Spleen (tissue), 11 donors: ENCODE measurements around the gene PREB. TPM values are rescaled to one million over a fixed set of nuclear protein-coding genes. Genes with fewer than 3 reads are reported as not detected.

Experiments used
- DNase-seq: peaks from one replicate; pipeline ENCODE4 v3.0.0-alpha.2; 2020
- H3K27ac ChIP-seq, 8 donors: fragments of 200-600 bp; sonication (generic) in 7 of 8; 1 replicate in 4 of 8; 2 replicates in 4 of 8; pipeline versions ENCODE4 v1.5.0 to v1.8.0; 2016 to 2021; ENCODE audit warnings: inconsistent platforms in 4 of 8, mild to moderate bottlenecking in 4 of 8, moderate library complexity in 1 of 8
- H3K27me3 ChIP-seq, 7 donors: fragments of 200-600 bp; sonication (generic) in 6 of 7; replicated peaks in 1 of 7; 1 replicate in 4 of 7; 2 replicates in 3 of 7; pipeline versions ENCODE4 v1.5.0 to v1.8.0; 2016 to 2021; ENCODE audit warnings: inconsistent platforms in 3 of 7, mild to moderate bottlenecking in 1 of 7
- H3K36me3 ChIP-seq, 6 donors: fragments of 200-600 bp; sonication (generic) in 5 of 6; 1 replicate in 4 of 6; 2 replicates in 2 of 6; pipeline versions ENCODE4 v1.5.0 to v1.8.0; 2016 to 2021; ENCODE audit warnings: inconsistent platforms in 2 of 6
- H3K4me1 ChIP-seq, 6 donors: fragments of 200-600 bp; sonication (generic) in 5 of 6; 1 replicate in 3 of 6; 2 replicates in 3 of 6; pipeline versions ENCODE4 v1.5.0 to v1.8.0; 2016 to 2021; ENCODE audit warnings: inconsistent platforms in 3 of 6
- H3K4me3 ChIP-seq, 8 donors: fragments of 200-600 bp; sonication (generic) in 7 of 8; 1 replicate in 4 of 8; 2 replicates in 4 of 8; pipeline versions ENCODE4 v1.5.0 to v1.8.0; 2016 to 2021; ENCODE audit warnings: inconsistent platforms in 4 of 8, mild to moderate bottlenecking in 4 of 8, moderate library complexity in 2 of 8
- H3K9me3 ChIP-seq, 8 donors: fragments of 200-600 bp; sonication (generic) in 7 of 8; 1 replicate in 4 of 8; 2 replicates in 4 of 8; pipeline versions ENCODE4 v1.5.0 to v1.8.0; 2016 to 2021; ENCODE audit warnings: inconsistent platforms in 4 of 8
- CTCF ChIP-seq, 11 experiments: fragments of 200-600 bp in 7 of 11; fragments of 450-650 bp in 4 of 11; sonication (generic) in 4 of 11; IDR thresholded peaks in 8 of 11; conservative IDR thresholded peaks in 3 of 11; 1 replicate in 7 of 11; 2 replicates in 4 of 11; pipeline versions ENCODE4 v1.4.0 to v1.8.0; 2016 to 2021; ENCODE audit warnings: antibody characterized with exemption in 11 of 11, inconsistent platforms in 4 of 11, mild to moderate bottlenecking in 1 of 11
- POLR2A ChIP-seq, 3 donors: fragments of 450-650 bp; IDR thresholded peaks; one replicate each; pipeline ENCODE4 v1.5.1; 2017; ENCODE audit warnings: antibody characterized with exemption in 3 of 3, mild to moderate bottlenecking in 1 of 3
- POLR2AphosphoS5 ChIP-seq, 3 donors: sonication (generic); formaldehyde crosslinking; IDR thresholded peaks; one replicate each; pipeline ENCODE4 v1.5.1; 2017; ENCODE audit warnings: antibody characterized with exemption in 3 of 3
- WGBS, 5 donors: extraction: QIAGEN DNeasy Blood & Tissue Kit in 3 of 5; methylation state at CpG; one replicate each; pipeline versions ENCODE4 v1.1.5 to v1.1.7; 2013 to 2018; 5-methylcytosine and 5-hydroxymethylcytosine counted together
- intact Hi-C: fragments of 100-400 bp; cut with DNase I; formaldehyde crosslinking; loops from one replicate; pipeline ENCODE4 v1.15.0; 2023; ENCODE audit warnings: low total_unique reads
- polyA plus RNA-seq, 3 donors: library from polyadenylated mRNA; stranded (reverse); fragments of 200-250 nt; gene quantifications; one replicate each; pipeline ENCODE4 v1.2.1, GENCODE V29; 2013
- total RNA-seq, 7 donors: library from RNA; depleted of rRNA in 3 of 7; stranded (reverse); fragments of >200 nt in 3 of 7; fragmentation: NEBNext Ultra II Directional in 4 of 7; extraction: Animal tissue kit (Norgen Biotek cat#: 25700) in 4 of 7; gene quantifications; one replicate each; pipeline versions ENCODE4 v1.1.0 to v1.2.1, GENCODE V29; 2016 to 2021
- donor health status: healthy with polysubstance abuse.
- donor health status: DM: no; HTN: no; CAD: no; lungs with moderate emphysema.
- donor health status: DM: no; HTN: no; CAD: no.
- donor health status: Bipolar disorder and iron deficiency.
- donor health status: healthy.
- donor health status: DM: no; HTN: no; CAD: no.
- donor health status: DM: yes; HTN: yes; CAD: no.

PREB gene
- total and polyA plus RNA-seq, 10 donors: 42.8 to 75.0 (median 49.0) TPM

- no peak for TF ChIP-seq POLR2A (IDR thresholded peaks at IDR 0.05)
- no peak for TF ChIP-seq CTCF (IDR thresholded peaks at IDR 0.05 in 8 of 11, conservative IDR thresholded peaks at IDR 0.05 in 3 of 11)
- no peak for TF ChIP-seq POLR2AphosphoS5 (IDR thresholded peaks at IDR 0.05)
- Histone ChIP-seq H3K27ac (no peak overlapping the region), H3K36me3 (peaks cover 0 to 9% (median 1%) of the 10 kb centered on the region in 6 donors), H3K27me3 (no peaks in the 10 kb centered on the region), H3K4me3 (no peak overlapping the region), H3K9me3 (no peaks in the 10 kb centered on the region), H3K4me1 (peaks cover 9 to 27% (median 17%) of the 10 kb centered on the region in 6 donors)
- DNase-seq: no peak
- intact Hi-C loops: no loop called here
- 92 to 95% (median 93%) methylated on average over 15 to 21 of the region's 21 CpGs for WGBS, 5 donors
These were observed 3.0 kb upstream of the PREB start for GRCh38 chr2:27137322-27137935.

- DNase-seq: no peak
- WGBS, 5 donors: 90 to 100% (median 93%) methylated on average over 3 to 7 of the region's 7 CpGs
- peaks cover 9 to 33% (median 22%) of the 10 kb centered on the region in 6 donors for H3K4me1 ChIP-seq
- H3K27ac ChIP-seq: no peak overlapping the region
- intact Hi-C loops: no loop called here
- no peaks in the 10 kb centered on the region for H3K9me3 ChIP-seq
- H3K27me3 ChIP-seq: no peaks in the 10 kb centered on the region
- TF ChIP-seq POLR2AphosphoS5 (IDR thresholded peaks at IDR 0.05) (no peak), CTCF (IDR thresholded peaks at IDR 0.05 in 8 of 11, conservative IDR thresholded peaks at IDR 0.05 in 3 of 11) (no peak), POLR2A (IDR thresholded peaks at IDR 0.05) (no peak)
- H3K36me3 ChIP-seq: peaks cover 0 to 16% (median 8%) of the 10 kb centered on the region in 6 donors
- no peak overlapping the region for H3K4me3 ChIP-seq
These were observed 2.3 kb upstream of the PREB start for GRCh38 chr2:27136751-27137150.

DNA sequence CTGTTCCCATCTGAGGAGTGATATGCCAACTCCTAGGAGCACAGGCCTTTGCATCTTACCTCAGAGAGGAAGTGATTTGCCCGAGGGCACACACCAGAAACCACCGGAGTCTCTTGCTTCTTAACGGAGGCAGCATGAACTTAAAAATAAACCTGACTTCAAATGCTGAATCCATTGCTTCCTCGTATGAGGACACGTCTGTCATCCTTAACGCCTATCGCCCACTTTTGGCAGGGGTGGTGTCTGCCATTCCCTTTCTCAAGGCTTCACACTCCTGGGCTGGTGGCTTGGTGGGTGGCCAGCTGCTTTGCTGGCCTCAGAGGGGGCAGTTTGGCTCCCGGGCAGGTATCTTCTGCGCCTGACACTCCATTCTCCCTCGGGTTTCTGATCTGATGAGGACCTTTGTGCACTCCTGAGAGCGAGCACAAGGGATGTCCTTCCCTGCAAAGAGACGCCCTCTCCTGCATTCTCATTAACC lies 1.1 kb upstream of the PREB start:
- 63 to 75% (median 70%) methylated on average over 10 to 12 of the region's 12 CpGs for WGBS, 5 donors
- DNase-seq: no peak
- no peak overlapping the region for H3K4me3 ChIP-seq
- H3K27me3 ChIP-seq: no peaks in the 10 kb centered on the region
- peak overlapping the region in 2 of 8 donors; percentile 90 to 96 for H3K27ac ChIP-seq
- intact Hi-C loops: no loop called here
- no peaks in the 10 kb centered on the region for H3K9me3 ChIP-seq
- TF ChIP-seq POLR2AphosphoS5 (IDR thresholded peaks at IDR 0.05) (no peak), POLR2A (IDR thresholded peaks at IDR 0.05) (no peak), CTCF (IDR thresholded peaks at IDR 0.05 in 8 of 11, conservative IDR thresholded peaks at IDR 0.05 in 3 of 11) (no peak)
- H3K4me1 ChIP-seq: peaks cover 9 to 35% (median 23%) of the 10 kb centered on the region in 6 donors
- peaks cover 0 to 28% (median 20%) of the 10 kb centered on the region in 6 donors for H3K36me3 ChIP-seq

DNA sequence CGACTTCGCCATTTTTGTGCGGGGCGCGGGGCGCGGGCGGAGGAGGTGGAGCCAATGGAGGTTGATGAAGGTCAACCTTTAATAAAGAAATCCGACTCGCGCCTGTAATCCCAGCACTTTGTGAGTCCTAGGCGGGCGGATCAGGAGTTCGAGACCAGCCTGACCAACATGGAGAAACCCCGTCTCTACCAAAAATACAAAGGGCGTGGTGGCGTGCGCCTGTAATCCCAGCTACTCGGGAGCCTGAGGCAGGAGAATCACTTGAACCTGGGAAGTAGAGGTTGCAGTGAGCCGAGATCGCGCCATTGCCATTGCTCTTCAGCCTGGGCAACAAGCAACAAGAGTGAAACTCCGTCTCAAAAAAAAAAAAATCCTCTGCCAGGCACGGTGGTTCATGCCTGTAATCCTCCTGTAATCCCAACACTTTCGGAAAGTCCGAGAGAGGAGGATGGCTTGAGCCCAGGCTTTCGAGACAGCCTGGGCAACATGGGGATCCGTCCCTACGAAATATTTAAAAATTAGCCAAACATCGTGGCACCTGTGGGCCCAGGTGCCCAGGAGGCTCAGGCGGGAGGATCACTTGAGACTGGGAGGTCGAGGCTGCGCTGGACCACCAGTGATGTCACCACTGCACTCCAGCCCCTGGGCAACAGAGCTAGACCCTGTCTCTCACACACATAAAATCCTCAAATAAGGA lies 493 bp upstream of the PREB start:
- WGBS, 5 donors: 54 to 55% (median 55%) methylated on average over 32 to 33 of the region's 33 CpGs
- no peak for DNase-seq
- Histone ChIP-seq H3K36me3 (peaks cover 0 to 34% (median 26%) of the 10 kb centered on the region in 6 donors), H3K4me1 (peaks cover 9 to 35% (median 23%) of the 10 kb centered on the region in 6 donors), H3K4me3 (peak overlapping the region in 7 of 8 donors; percentile 84 to 98 (median 92)), H3K27ac (peak overlapping the region in 7 of 8 donors; percentile 88 to 96 (median 90)), H3K27me3 (no peaks in the 10 kb centered on the region), H3K9me3 (no peaks in the 10 kb centered on the region)
- intact Hi-C loops: no loop called here
- TF ChIP-seq POLR2AphosphoS5 (IDR thresholded peaks at IDR 0.05): no peak
- peak in 1 of 11 experiments; percentile 1 for TF ChIP-seq CTCF (IDR thresholded peaks at IDR 0.05 in 8 of 11, conservative IDR thresholded peaks at IDR 0.05 in 3 of 11)
